Measurements from ENCODE around the gene CBX4. TPM values are rescaled to one million over a fixed set of nuclear protein-coding genes. Genes with fewer than 3 reads are reported as not detected.

Gene CBX4
- total and polyA plus RNA-seq, 2 of the 13 experiments (the other 11 are each of a cell fraction or from before 2014, with no cell fraction given), result 25.8 to 50.8 TPM

DNA sequence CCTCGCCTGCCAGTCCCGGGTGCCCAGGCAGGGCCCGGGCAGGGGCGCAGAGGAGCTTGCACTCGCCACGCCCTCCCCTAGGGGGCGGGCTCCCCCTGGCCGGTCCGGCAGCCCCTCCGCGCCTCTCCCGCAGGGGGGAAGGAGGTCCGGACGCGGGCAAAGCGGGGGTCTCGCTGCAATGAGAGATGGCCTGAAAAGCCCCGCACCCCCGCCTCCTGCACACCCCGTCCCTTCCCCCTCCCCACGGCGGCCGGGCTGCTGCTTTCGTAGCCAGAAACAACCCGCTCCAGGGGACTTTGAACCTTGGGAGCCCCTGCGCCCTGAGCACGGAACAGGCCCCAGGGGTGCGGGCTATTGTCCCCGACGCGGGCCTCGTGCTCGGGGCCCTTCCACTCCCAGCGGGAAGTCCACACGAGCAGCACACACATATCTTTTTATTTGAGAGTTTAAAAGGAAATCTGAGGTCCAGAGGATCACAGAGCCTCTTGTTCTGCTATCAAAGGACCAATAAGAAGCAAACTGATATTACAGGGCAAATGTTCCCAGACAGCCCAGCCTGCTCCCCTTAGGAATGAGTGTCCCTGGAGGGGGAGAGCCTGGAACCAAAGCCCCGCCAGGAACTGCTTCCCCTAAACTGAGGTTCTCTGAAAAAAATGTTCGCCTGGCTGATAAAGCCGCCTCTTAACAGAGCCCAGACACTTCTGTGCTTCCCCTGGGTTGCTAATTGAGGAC lies 5.8 kb upstream of the CBX4 start (continued):
- TF ChIP-seq ATM (IDR thresholded peaks at IDR 0.05; ENCODE audit: borderline replicate concordance) (no peak), TBL1XR1 (IDR thresholded peaks at IDR 0.05; ENCODE audit: borderline replicate concordance, low read length, partially characterized antibody) (no peak), FOXC1 (CRISPR knock-in tag; IDR thresholded peaks at IDR 0.05; ENCODE audit: borderline replicate concordance) (peak; percentile 65), ZSCAN9 (CRISPR knock-in tag; IDR thresholded peaks at IDR 0.05; ENCODE audit: borderline replicate concordance) (peak; percentile 75; the same call in 1 of the 2 replicates), ZSCAN29 (CRISPR knock-in tag; conservative IDR thresholded peaks at IDR 0.05) (peak; percentile 91; the same call in 1 of the 2 replicates), ZNF883 (CRISPR knock-in tag; IDR thresholded peaks at IDR 0.05; ENCODE audit: not compliant biosample characterization) (peak; percentile 63), GTF2F1 (IDR thresholded peaks at IDR 0.05; ENCODE audit: low read length) (no peak), TEAD3 (CRISPR knock-in tag; optimal IDR thresholded peaks at IDR 0.05; ENCODE audit: borderline replicate concordance) (no peak), ZNF446 (CRISPR knock-in tag; IDR thresholded peaks at IDR 0.05) (no peak; the same call in 1 of the 2 replicates), TIGD3 (CRISPR knock-in tag; IDR thresholded peaks at IDR 0.05; ENCODE audit: borderline replicate concordance) (no peak), TCF7 (IDR thresholded peaks at IDR 0.05; ENCODE audit: low read depth) (no peak), FOXJ3 (CRISPR knock-in tag; IDR thresholded peaks at IDR 0.05; ENCODE audit: borderline replicate concordance) (peak; percentile 85; the same call in 1 of the 2 replicates), KLF13 (CRISPR knock-in tag; IDR thresholded peaks at IDR 0.05) (no peak), MLX (CRISPR knock-in tag; IDR thresholded peaks at IDR 0.05) (peak; percentile 53; the same call in 1 of the 2 replicates), ZNF572 (CRISPR knock-in tag; IDR thresholded peaks at IDR 0.05) (no peak; the same call in 1 of the 2 replicates), CHD4 (IDR thresholded peaks at IDR 0.05; ENCODE audit: borderline replicate concordance, low read length) (no peak), ZNF253 (CRISPR knock-in tag; IDR thresholded peaks at IDR 0.05; ENCODE audit: borderline replicate concordance) (peak; percentile 78; the same call in 1 of the 2 replicates), HOXA7 (CRISPR knock-in tag; IDR thresholded peaks at IDR 0.05) (no peak)
- TF ChIP-seq, protein P1, sequence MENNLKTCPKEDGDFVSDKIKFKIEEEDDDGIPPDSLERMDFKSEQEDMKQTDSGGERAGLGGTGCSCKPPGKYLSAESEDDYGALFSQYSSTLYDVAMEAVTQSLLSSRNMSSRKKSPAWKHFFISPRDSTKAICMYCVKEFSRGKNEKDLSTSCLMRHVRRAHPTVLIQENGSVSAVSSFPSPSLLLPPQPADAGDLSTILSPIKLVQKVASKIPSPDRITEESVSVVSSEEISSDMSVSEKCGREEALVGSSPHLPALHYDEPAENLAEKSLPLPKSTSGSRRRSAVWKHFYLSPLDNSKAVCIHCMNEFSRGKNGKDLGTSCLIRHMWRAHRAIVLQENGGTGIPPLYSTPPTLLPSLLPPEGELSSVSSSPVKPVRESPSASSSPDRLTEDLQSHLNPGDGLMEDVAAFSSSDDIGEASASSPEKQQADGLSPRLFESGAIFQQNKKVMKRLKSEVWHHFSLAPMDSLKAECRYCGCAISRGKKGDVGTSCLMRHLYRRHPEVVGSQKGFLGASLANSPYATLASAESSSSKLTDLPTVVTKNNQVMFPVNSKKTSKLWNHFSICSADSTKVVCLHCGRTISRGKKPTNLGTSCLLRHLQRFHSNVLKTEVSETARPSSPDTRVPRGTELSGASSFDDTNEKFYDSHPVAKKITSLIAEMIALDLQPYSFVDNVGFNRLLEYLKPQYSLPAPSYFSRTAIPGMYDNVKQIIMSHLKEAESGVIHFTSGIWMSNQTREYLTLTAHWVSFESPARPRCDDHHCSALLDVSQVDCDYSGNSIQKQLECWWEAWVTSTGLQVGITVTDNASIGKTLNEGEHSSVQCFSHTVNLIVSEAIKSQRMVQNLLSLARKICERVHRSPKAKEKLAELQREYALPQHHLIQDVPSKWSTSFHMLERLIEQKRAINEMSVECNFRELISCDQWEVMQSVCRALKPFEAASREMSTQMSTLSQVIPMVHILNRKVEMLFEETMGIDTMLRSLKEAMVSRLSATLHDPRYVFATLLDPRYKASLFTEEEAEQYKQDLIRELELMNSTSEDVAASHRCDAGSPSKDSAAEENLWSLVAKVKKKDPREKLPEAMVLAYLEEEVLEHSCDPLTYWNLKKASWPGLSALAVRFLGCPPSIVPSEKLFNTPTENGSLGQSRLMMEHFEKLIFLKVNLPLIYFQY (CRISPR knock-in tag; IDR thresholded peaks at IDR 0.05; ENCODE audit: borderline replicate concordance), result no peak; the same call in 1 of the 2 replicates
- TF ChIP-seq, protein P2, sequence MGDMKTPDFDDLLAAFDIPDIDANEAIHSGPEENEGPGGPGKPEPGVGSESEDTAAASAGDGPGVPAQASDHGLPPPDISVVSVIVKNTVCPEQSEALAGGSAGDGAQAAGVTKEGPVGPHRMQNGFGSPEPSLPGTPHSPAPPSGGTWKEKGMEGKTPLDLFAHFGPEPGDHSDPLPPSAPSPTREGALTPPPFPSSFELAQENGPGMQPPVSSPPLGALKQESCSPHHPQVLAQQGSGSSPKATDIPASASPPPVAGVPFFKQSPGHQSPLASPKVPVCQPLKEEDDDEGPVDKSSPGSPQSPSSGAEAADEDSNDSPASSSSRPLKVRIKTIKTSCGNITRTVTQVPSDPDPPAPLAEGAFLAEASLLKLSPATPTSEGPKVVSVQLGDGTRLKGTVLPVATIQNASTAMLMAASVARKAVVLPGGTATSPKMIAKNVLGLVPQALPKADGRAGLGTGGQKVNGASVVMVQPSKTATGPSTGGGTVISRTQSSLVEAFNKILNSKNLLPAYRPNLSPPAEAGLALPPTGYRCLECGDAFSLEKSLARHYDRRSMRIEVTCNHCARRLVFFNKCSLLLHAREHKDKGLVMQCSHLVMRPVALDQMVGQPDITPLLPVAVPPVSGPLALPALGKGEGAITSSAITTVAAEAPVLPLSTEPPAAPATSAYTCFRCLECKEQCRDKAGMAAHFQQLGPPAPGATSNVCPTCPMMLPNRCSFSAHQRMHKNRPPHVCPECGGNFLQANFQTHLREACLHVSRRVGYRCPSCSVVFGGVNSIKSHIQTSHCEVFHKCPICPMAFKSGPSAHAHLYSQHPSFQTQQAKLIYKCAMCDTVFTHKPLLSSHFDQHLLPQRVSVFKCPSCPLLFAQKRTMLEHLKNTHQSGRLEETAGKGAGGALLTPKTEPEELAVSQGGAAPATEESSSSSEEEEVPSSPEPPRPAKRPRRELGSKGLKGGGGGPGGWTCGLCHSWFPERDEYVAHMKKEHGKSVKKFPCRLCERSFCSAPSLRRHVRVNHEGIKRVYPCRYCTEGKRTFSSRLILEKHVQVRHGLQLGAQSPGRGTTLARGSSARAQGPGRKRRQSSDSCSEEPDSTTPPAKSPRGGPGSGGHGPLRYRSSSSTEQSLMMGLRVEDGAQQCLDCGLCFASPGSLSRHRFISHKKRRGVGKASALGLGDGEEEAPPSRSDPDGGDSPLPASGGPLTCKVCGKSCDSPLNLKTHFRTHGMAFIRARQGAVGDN (CRISPR knock-in tag; IDR thresholded peaks at IDR 0.05), result peak; percentile 92
